Heart left ventricle (tissue), 13 donors: ENCODE data around the gene SKIC8.

ENCODE experiments used
- CTCF ChIP-seq, 12 donors: fragments of 200-600 bp; sonication (generic) in 4 of 12; IDR thresholded peaks; one replicate each; pipeline versions ENCODE4 v1.5.0 to v1.8.0; 2018 to 2022; ENCODE audit warnings: antibody characterized with exemption in 12 of 12, mild to moderate bottlenecking in 5 of 12
- POLR2A ChIP-seq, 2 donors: fragments of 450-650 bp; IDR thresholded peaks; one replicate each; pipeline ENCODE4 v1.6.1; 2017; ENCODE audit warnings: antibody characterized with exemption in 2 of 2, mild to moderate bottlenecking in 2 of 2, moderate library complexity in 2 of 2
- donor health status: ischemic (EF 13 %, LVEDD 7.1; RV severe dilation, severe dysfunction).
- donor health status: DM: no; HTN: yes; CAD: no.
- donor health status: DM: no; HTN: no; CAD: no.
- donor health status: ischemic (EF 25% LVEDD 6.9; RV normal size, moderate dysfunction).
- donor health status: ischemic (EF 25% LVEDD 5.7; RV mildly dilated, moderate dysfunction).
- donor health status: ischemic (EF 35%, LVEDD 5.7; RV mildly dilated, moderate dysfunction).
- donor health status: nonischemic (EF 11% LVEDD 7.7; RV severe dilation, severe dysfunction).
- donor health status: DM: yes; HTN: yes; CAD: no.
- donor health status: PGD.
- donor health status: ischemic (EF 29% LVEDD 5.4; RV normal size, mild dysfunction).
- donor health status: nonischemic (EF 23%, LVEDD 6.1; RV moderate dilation, normal function).

GRCh38 chr15:78323693-78324092 lies 24.3 kb upstream of the SKIC8 start:
- TF ChIP-seq POLR2A (IDR thresholded peaks at IDR 0.05): no peak
- TF ChIP-seq CTCF (IDR thresholded peaks at IDR 0.05): no peak
